ENCODE results near the gene KCNQ4. TPM values are rescaled to one million over a fixed set of nuclear protein-coding genes. Genes with fewer than 3 reads are reported as not detected.

KCNQ4 gene
- polyA plus RNA-seq, 2 of the 4 experiments (the other 2 are of a cell fraction) = 0.08 to 0.17 TPM

- TF ChIP-seq RFX5 (IDR thresholded peaks at IDR 0.05) = no peak
- no peak for TF ChIP-seq CHD4 (IDR thresholded peaks at IDR 0.05; ENCODE audit: borderline replicate concordance)
- TF ChIP-seq NPAS2 (CRISPR knock-in tag; IDR thresholded peaks at IDR 0.05; ENCODE audit: borderline replicate concordance) = no peak
Observed at GRCh38 chr1:40842207-40842606, 58.6 kb downstream of the KCNQ4 start (continued).

DNA sequence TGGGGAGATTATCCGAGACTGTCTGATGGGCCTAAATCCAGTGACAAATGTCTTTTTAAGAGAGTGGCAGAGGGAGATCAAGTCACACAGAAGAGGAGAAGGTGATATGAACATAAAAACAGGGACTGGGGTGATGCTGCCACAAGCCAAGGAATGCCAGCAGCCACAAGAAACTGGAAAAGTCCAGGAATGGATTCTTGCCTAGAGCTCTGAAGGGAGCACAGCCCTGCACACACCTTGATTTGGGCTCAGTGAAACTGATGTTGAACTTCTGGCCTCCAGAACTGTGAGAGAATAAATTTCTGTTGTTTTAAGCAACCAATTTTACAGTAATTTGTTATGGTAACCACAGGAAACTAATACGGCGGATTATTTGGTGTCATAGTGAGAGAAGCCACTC lies 59.1 kb downstream of the KCNQ4 start:
- Histone ChIP-seq H3K27ac (no peak overlapping the region), H3K4me3 (no peak overlapping the region), H3K4me2 (no peak overlapping the region), H3K9me3 (no peaks in the 10 kb centered on the region), H3K4me1 (no peaks in the 10 kb centered on the region)
- DNase-seq (ENCODE audit: low read depth in 1 of 2, low spot score in 1 of 2) = no peak
- WGBS (ENCODE audit: missing lambda C conversion rate) = 92% methylated on average over 3 of the region's 3 CpGs
- ChIA-PET POLR2A (no interaction called here), CTCF (interaction anchor here (1.6 to 2.6 kb wide), 2 partner anchors 106 to 110 kb away, joined by 6 to 7 read pairs; no protein-coding TSS in a partner anchor)
- TF ChIP-seq HEYL (CRISPR knock-in tag; IDR thresholded peaks at IDR 0.05) = no peak
- TF ChIP-seq NFE2L2 (conservative IDR thresholded peaks at IDR 0.05; ENCODE audit: low read length) = no peak
- no peak for TF ChIP-seq RCOR1 (IDR thresholded peaks at IDR 0.05; ENCODE audit: low read depth, low read length)
- no peak for FAIRE-seq
- no peak for ATAC-seq

DNA sequence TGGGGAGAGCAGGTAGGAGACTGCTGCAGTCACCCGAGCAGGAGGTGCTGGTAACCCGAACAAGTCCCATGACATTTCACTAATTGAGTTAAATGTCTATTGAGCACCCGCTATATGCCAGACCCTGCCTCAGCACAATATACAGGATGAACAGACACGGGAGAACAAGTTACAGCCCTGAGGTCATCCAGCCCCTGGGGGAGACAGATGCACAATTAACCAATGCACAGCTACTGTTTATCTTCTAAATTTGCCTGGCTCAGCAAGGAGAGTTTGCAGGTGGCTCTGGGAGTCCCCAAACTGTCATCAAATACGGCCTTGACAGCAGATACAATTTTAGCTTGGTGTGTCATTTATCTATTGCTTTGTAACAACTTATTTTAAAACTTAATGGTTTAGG lies 60.5 kb downstream of the KCNQ4 start:
- WGBS (ENCODE audit: missing lambda C conversion rate) = 75% methylated on average over 5 of the region's 5 CpGs

More for the DNA sequence above, 60.5 kb downstream of the KCNQ4 start:
- DNase-seq (ENCODE audit: low read depth in 1 of 2, low spot score in 1 of 2) = no peak
- Histone ChIP-seq H3K4me3 (no peak overlapping the region), H3K4me1 (peaks cover 5% of the 10 kb centered on the region; the same call in 2 of the 3 replicates), H3K4me2 (no peak overlapping the region), H3K27ac (no peak overlapping the region), H3K9me3 (no peaks in the 10 kb centered on the region)
- ChIA-PET POLR2A (no interaction called here), CTCF (interaction anchor here (1.1 to 12.9 kb wide), 2 partner anchors 18 to 108 kb away, joined by 3 to 352 read pairs; partner anchors contain the start of gene CITED4)
- no peak for ATAC-seq
- TF ChIP-seq HOXB5 (CRISPR knock-in tag; IDR thresholded peaks at IDR 0.05) (no peak), CBX2 (IDR thresholded peaks at IDR 0.05; ENCODE audit: borderline replicate concordance, low read depth) (no peak), HOXB13 (CRISPR knock-in tag; IDR thresholded peaks at IDR 0.05; ENCODE audit: low read depth) (no peak), CTCF (IDR thresholded peaks at IDR 0.05) (no peak), TFCP2L1 (CRISPR knock-in tag; IDR thresholded peaks at IDR 0.05) (no peak), RAD21 (conservative IDR thresholded peaks at IDR 0.05 in 1 of 2, IDR thresholded peaks at IDR 0.05 in 1 of 2) (no peak), ATOH8 (CRISPR knock-in tag; IDR thresholded peaks at IDR 0.05; ENCODE audit: low read depth) (no peak), ZNF302 (CRISPR knock-in tag; IDR thresholded peaks at IDR 0.05) (no peak), NFE2L2 (conservative IDR thresholded peaks at IDR 0.05; ENCODE audit: low read length) (no peak), CBX8 (IDR thresholded peaks at IDR 0.05) (no peak), RFX5 (IDR thresholded peaks at IDR 0.05) (no peak), GATA3 (IDR thresholded peaks at IDR 0.05; ENCODE audit: borderline replicate concordance) (no peak), FOSL2 (IDR thresholded peaks at IDR 0.05) (no peak), FOSL2 (CRISPR knock-in tag; IDR thresholded peaks at IDR 0.05) (no peak)
- TF ChIP-seq, protein P1, sequence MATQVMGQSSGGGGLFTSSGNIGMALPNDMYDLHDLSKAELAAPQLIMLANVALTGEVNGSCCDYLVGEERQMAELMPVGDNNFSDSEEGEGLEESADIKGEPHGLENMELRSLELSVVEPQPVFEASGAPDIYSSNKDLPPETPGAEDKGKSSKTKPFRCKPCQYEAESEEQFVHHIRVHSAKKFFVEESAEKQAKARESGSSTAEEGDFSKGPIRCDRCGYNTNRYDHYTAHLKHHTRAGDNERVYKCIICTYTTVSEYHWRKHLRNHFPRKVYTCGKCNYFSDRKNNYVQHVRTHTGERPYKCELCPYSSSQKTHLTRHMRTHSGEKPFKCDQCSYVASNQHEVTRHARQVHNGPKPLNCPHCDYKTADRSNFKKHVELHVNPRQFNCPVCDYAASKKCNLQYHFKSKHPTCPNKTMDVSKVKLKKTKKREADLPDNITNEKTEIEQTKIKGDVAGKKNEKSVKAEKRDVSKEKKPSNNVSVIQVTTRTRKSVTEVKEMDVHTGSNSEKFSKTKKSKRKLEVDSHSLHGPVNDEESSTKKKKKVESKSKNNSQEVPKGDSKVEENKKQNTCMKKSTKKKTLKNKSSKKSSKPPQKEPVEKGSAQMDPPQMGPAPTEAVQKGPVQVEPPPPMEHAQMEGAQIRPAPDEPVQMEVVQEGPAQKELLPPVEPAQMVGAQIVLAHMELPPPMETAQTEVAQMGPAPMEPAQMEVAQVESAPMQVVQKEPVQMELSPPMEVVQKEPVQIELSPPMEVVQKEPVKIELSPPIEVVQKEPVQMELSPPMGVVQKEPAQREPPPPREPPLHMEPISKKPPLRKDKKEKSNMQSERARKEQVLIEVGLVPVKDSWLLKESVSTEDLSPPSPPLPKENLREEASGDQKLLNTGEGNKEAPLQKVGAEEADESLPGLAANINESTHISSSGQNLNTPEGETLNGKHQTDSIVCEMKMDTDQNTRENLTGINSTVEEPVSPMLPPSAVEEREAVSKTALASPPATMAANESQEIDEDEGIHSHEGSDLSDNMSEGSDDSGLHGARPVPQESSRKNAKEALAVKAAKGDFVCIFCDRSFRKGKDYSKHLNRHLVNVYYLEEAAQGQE (IDR thresholded peaks at IDR 0.05) = no peak
- FAIRE-seq = no peak
